Mammary epithelial cell (primary cell): Measurements from ENCODE around the gene MGAT5.

Experiments used
- EZH2 ChIP-seq: IDR thresholded peaks from 2 replicates; pipeline ENCODE4 v1.6.1; 2012; ENCODE audit warnings: low read length, inconsistent platforms, borderline replicate concordance
- TF ChIP-seq, protein P1 (sequence below), 2 donors: IDR thresholded peaks in 1 of 2; conservative IDR thresholded peaks in 1 of 2; 2 replicates each; pipeline ENCODE4 v1.5.1; 2011 to 2012; ENCODE audit warnings: inconsistent platforms in 2 of 2, low read length in 2 of 2, mild to moderate bottlenecking in 2 of 2, control low read depth in 1 of 2, low read depth in 1 of 2; ENCODE audit not compliant: insufficient read depth in 1 of 2; ENCODE audit errors: extremely low read depth in 1 of 2

- TF ChIP-seq, protein P1, sequence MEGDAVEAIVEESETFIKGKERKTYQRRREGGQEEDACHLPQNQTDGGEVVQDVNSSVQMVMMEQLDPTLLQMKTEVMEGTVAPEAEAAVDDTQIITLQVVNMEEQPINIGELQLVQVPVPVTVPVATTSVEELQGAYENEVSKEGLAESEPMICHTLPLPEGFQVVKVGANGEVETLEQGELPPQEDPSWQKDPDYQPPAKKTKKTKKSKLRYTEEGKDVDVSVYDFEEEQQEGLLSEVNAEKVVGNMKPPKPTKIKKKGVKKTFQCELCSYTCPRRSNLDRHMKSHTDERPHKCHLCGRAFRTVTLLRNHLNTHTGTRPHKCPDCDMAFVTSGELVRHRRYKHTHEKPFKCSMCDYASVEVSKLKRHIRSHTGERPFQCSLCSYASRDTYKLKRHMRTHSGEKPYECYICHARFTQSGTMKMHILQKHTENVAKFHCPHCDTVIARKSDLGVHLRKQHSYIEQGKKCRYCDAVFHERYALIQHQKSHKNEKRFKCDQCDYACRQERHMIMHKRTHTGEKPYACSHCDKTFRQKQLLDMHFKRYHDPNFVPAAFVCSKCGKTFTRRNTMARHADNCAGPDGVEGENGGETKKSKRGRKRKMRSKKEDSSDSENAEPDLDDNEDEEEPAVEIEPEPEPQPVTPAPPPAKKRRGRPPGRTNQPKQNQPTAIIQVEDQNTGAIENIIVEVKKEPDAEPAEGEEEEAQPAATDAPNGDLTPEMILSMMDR (conservative IDR thresholded peaks at IDR 0.05 in 1 of 2, IDR thresholded peaks at IDR 0.05 in 1 of 2; ENCODE audit: extremely low read depth in 1 of 2, insufficient read depth in 1 of 2, low read depth in 1 of 2, low read length in 2 of 2), result no peak
- no peak for TF ChIP-seq EZH2
Observed at GRCh38 chr2:134278553-134278952, 24.7 kb downstream of the MGAT5 start.
